ENCODE data around the gene CHMP1A. TPM values are rescaled to one million over a fixed set of nuclear protein-coding genes. Genes with fewer than 3 reads are reported as not detected.

The CHMP1A gene
- total and polyA plus RNA-seq, 2 of the 8 experiments (the other 6 are each of a cell fraction or from before 2014, with no cell fraction given), result 64.4 to 75.8 TPM

DNA sequence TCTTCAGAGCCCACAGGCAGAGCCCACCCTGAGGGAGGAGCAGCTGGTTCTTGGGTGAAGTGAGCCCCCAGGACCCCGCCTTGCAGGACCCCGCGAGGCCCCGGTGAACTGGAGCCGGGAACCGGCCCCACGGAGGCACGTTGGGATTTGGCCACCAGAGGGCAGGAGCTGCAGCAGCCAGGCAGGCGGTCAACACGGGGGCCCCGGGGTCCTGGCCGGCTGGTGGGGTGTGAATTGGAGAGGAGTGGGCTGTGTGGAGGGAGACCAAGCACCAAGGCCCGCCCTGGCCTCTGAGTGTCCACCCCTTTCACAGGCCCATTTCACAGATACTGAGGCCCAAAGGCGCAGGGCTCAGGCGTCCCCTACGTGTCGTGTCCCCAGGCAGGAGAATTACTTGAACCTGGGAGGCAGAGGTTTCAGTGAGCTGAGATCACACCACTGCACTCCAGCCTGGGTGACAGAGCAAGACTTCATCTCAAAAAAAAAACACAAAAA, 41.9 kb downstream of the CHMP1A start:
- peak overlapping the region; percentile 73 for H4K91ac ChIP-seq (replicated peaks; ENCODE audit: insufficient read length, low read length)
- peaks cover 0 to 17% (median 5%) of the 10 kb centered on the region in 4 experiments; a peak in 5 of 7 replicates for H3K4me1 ChIP-seq (replicated peaks in 1 of 4; ENCODE audit: control insufficient read depth in 3 of 4, insufficient read depth in 4 of 4, low read length in 3 of 4)
- H3K9me3 ChIP-seq (ENCODE audit: insufficient read depth in 2 of 2, low read depth in 1 of 2, low read length in 1 of 2), result no peaks in the 10 kb centered on the region
- 0 out of 2 replicates have a peak overlapping the region, but pooled peaks have one; percentile 60 for H2BK12ac ChIP-seq (ENCODE audit: low read depth, low read length)
- no peak overlapping the region for H3K14ac ChIP-seq (ENCODE audit: insufficient read length)
- H4K8ac ChIP-seq (ENCODE audit: extremely low read depth, insufficient read depth, low read length), result peak overlapping the region; percentile 38; the same call in 1 of the 2 replicates
- H3K79me1 ChIP-seq (ENCODE audit: low read depth, low read length), result no peaks in the 10 kb centered on the region; the same call in 1 of the 2 replicates
- no peaks in the 10 kb centered on the region for H3K79me2 ChIP-seq (ENCODE audit: control insufficient read depth in 1 of 2, insufficient read depth in 2 of 2, low read length in 2 of 2)
- no peak overlapping the region for H2AFZ ChIP-seq (ENCODE audit: low read length)
- H3K4me3 ChIP-seq (ENCODE audit: extremely low read depth in 1 of 4, insufficient read depth in 2 of 4, low read depth in 3 of 4, low read length in 4 of 4), result no peak overlapping the region
- H3K27ac ChIP-seq (ENCODE audit: low read depth, low read length), result no peak overlapping the region
- DNase-seq (ENCODE audit: low read depth in 1 of 2, low spot score in 2 of 2) (peak in 1 of 2 experiments; percentile 92), FAIRE-seq (no peak)
- ChIA-PET CTCF (ENCODE audit: partially characterized antibody) (interaction anchor here (1.0 to 5.1 kb wide), 22 partner anchors 8 to 474 kb away, joined by 3 to 56 read pairs (median 6); partner anchors contain the start of gene SPATA2L), POLR2A (ENCODE audit: partially characterized antibody) (interaction anchor here (0.6 to 3.5 kb wide), 9 partner anchors 13 to 85 kb away, joined by 3 to 21 read pairs (median 4); partner anchors contain the start of gene SPATA2L)
- H4K20me1 ChIP-seq (replicated peaks in 1 of 2; ENCODE audit: control insufficient read depth in 1 of 2, insufficient read depth in 2 of 2, low read length in 2 of 2), result no peaks in the 10 kb centered on the region
- H2BK5ac ChIP-seq (ENCODE audit: low read depth, low read length), result peak overlapping the region; percentile 24; the same call in 1 of the 2 replicates
- H2BK20ac ChIP-seq (ENCODE audit: low read length), result no peak overlapping the region
- H2AK5ac ChIP-seq (ENCODE audit: low read depth, low read length), result no peak overlapping the region
- H3K27me3 ChIP-seq (replicated peaks in 1 of 4; ENCODE audit: control insufficient read depth in 3 of 4, extremely low read depth in 1 of 4, insufficient read depth in 3 of 4, low read length in 3 of 4), result no peaks in the 10 kb centered on the region; a peak in 2 of 7 replicates
- no peak overlapping the region for H3K9ac ChIP-seq (replicated peaks in 1 of 4; ENCODE audit: extremely low read depth in 1 of 4, low read depth in 3 of 4, low read length in 3 of 4)
- no peak overlapping the region for H4K5ac ChIP-seq (ENCODE audit: insufficient read length, low read depth, low read length)
- no peak overlapping the region for H3K4me2 ChIP-seq (ENCODE audit: insufficient read depth in 1 of 2, low read depth in 2 of 2, low read length in 2 of 2)
- H3K36me3 ChIP-seq (ENCODE audit: control insufficient read depth in 2 of 4, insufficient read depth in 4 of 4, low read length in 3 of 4), result no peaks in the 10 kb centered on the region
- WGBS, 2 experiments (ENCODE audit: extremely low coverage in 1 of 2, insufficient coverage in 1 of 2, insufficient read length in 1 of 2, insufficient replicate concordance in 2 of 2, low coverage in 1 of 2, low lambda C conversion rate in 2 of 2, missing lambda C conversion rate in 1 of 2), result 55% methylated on average over 17 of the region's 17 CpGs; no CpG with 5 or more reads in 1 of the 2 experiments
- no peak overlapping the region for H3K4ac ChIP-seq (replicated peaks; ENCODE audit: insufficient read length, low read depth, low read length)
- H3K56ac ChIP-seq (replicated peaks; ENCODE audit: insufficient read length, low read depth, low read length), result no peak overlapping the region
- no peak overlapping the region for H2BK120ac ChIP-seq (replicated peaks; ENCODE audit: low read depth, low read length)
- H3K23ac ChIP-seq (ENCODE audit: insufficient read length), result no peak overlapping the region
- no peak overlapping the region; the same call in 1 of the 2 replicates for H3K18ac ChIP-seq (ENCODE audit: extremely low read depth, low read length)
- H3K23me2 ChIP-seq (ENCODE audit: low read depth, low read length), result no peaks in the 10 kb centered on the region
- peak overlapping the region; percentile 97; the same call in 1 of the 2 replicates for H2BK15ac ChIP-seq (ENCODE audit: low read length)
- peak; percentile 71; the same call in 1 of the 2 replicates for TF ChIP-seq GABPA (IDR thresholded peaks at IDR 0.05; ENCODE audit: borderline replicate concordance, insufficient read depth, low read length)
- peak; percentile 55 to 75 for TF ChIP-seq RAD21 (IDR thresholded peaks at IDR 0.05 in 1 of 2, conservative IDR thresholded peaks at IDR 0.05 in 1 of 2; ENCODE audit: low read depth in 2 of 2, low read length in 2 of 2)
- TF ChIP-seq HDAC2 (IDR thresholded peaks at IDR 0.05; ENCODE audit: borderline replicate concordance in 1 of 2, low read depth in 2 of 2, low read length in 2 of 2), result no peak
- no peak for TF ChIP-seq EP300 (IDR thresholded peaks at IDR 0.05; ENCODE audit: borderline replicate concordance in 1 of 2, low read depth in 2 of 2, low read length in 2 of 2)
- 0 out of 2 replicates have a peak, but pooled peaks have one; percentile 40 for TF ChIP-seq BACH1 (IDR thresholded peaks at IDR 0.05; ENCODE audit: low read length)
- TF ChIP-seq KDM5A (IDR thresholded peaks at IDR 0.05; ENCODE audit: low read length), result no peak
- no peak for TF ChIP-seq KDM1A (IDR thresholded peaks at IDR 0.05; ENCODE audit: borderline replicate concordance, low read length)
- TF ChIP-seq, protein P1, sequence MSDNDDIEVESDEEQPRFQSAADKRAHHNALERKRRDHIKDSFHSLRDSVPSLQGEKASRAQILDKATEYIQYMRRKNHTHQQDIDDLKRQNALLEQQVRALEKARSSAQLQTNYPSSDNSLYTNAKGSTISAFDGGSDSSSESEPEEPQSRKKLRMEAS (IDR thresholded peaks at IDR 0.05), result 0 out of 2 replicates have a peak, but pooled peaks have one; percentile 24

Measured in H1 (cell line).